Neural cell (in vitro differentiated cells): ENCODE data around the gene CABP4.

ENCODE experiments used
- SMC3 ChIP-seq: fragments of 450-650 bp; conservative IDR thresholded peaks from 2 replicates; pipeline ENCODE4 v1.6.1; 2014; ENCODE audit warnings: antibody characterized with exemption, mild to moderate bottlenecking, moderate library complexity; ENCODE audit not compliant: poor library complexity
- TF ChIP-seq, protein P1 (sequence below): fragments of 450-650 bp; IDR thresholded peaks from 2 replicates; pipeline ENCODE4 v1.5.1; 2014; ENCODE audit warnings: antibody characterized with exemption, mild to moderate bottlenecking, moderate library complexity; ENCODE audit not compliant: poor library complexity, severe bottlenecking

- TF ChIP-seq, protein P1, sequence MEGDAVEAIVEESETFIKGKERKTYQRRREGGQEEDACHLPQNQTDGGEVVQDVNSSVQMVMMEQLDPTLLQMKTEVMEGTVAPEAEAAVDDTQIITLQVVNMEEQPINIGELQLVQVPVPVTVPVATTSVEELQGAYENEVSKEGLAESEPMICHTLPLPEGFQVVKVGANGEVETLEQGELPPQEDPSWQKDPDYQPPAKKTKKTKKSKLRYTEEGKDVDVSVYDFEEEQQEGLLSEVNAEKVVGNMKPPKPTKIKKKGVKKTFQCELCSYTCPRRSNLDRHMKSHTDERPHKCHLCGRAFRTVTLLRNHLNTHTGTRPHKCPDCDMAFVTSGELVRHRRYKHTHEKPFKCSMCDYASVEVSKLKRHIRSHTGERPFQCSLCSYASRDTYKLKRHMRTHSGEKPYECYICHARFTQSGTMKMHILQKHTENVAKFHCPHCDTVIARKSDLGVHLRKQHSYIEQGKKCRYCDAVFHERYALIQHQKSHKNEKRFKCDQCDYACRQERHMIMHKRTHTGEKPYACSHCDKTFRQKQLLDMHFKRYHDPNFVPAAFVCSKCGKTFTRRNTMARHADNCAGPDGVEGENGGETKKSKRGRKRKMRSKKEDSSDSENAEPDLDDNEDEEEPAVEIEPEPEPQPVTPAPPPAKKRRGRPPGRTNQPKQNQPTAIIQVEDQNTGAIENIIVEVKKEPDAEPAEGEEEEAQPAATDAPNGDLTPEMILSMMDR = no peak
- TF ChIP-seq SMC3 = no peak
Measured at GRCh38 chr11:67405688-67406339, 49.3 kb upstream of the CABP4 start.
